Keratinocyte (primary cell): ENCODE data around the gene SLCO3A1. TPM values are rescaled to one million over a fixed set of nuclear protein-coding genes. Genes with fewer than 3 reads are reported as not detected.

Source experiments
- DNase-seq: peaks from one replicate; pipeline ENCODE4 v3.0.0-alpha.2; 2011; ENCODE audit warnings: low read depth, missing footprints, low spot score
- FAIRE-seq: peaks from 2 replicates; lab custom pipeline; 2011; peaks lifted over from hg19 to GRCh38; lab: Jason Lieb, UNC
- H2AFZ ChIP-seq: 2 replicates; pipeline ENCODE4 v1.6.0; 2012; ENCODE audit warnings: low read length, control low read depth, inconsistent platforms; ENCODE audit not compliant: control insufficient read depth
- H3K27ac ChIP-seq: 2 replicates; pipeline ENCODE4 v1.5.1; 2011; ENCODE audit warnings: low read length; ENCODE audit not compliant: control insufficient read depth, insufficient read depth
- H3K27me3 ChIP-seq: 3 replicates; pipeline ENCODE4 v1.6.0; 2011; ENCODE audit warnings: low read length; ENCODE audit not compliant: control insufficient read depth, insufficient read depth; ENCODE audit errors: extremely low read depth
- H3K36me3 ChIP-seq, 2 experiments: 2 replicates in 1 of 2; 3 replicates in 1 of 2; pipeline ENCODE4 v1.5.1; 2011; ENCODE audit warnings: low read length in 2 of 2, mild to moderate bottlenecking in 1 of 2; ENCODE audit not compliant: control insufficient read depth in 2 of 2, insufficient read depth in 2 of 2; ENCODE audit errors: extremely low read depth in 1 of 2
- H3K4me1 ChIP-seq: 3 replicates; pipeline ENCODE4 v1.5.1; 2011; ENCODE audit warnings: low read length; ENCODE audit not compliant: control insufficient read depth, insufficient read depth; ENCODE audit errors: extremely low read depth
- H3K4me2 ChIP-seq: 3 replicates; pipeline ENCODE4 v1.6.0; 2011; ENCODE audit warnings: low read depth, low read length; ENCODE audit not compliant: control insufficient read depth, insufficient read depth; ENCODE audit errors: extremely low read depth
- H3K4me3 ChIP-seq, 3 experiments: fragments of 200-600 bp in 1 of 3; sonication (generic) in 1 of 3; 2 replicates in 2 of 3; 3 replicates in 1 of 3; pipeline ENCODE4 v1.5.1; 2011 to 2016; ENCODE audit warnings: low read length in 3 of 3, mild to moderate bottlenecking in 3 of 3, control low read depth in 2 of 3, inconsistent platforms in 1 of 3, low read depth in 1 of 3, mixed read lengths in 1 of 3, mixed run types in 1 of 3, moderate library complexity in 1 of 3; ENCODE audit not compliant: control insufficient read depth in 2 of 3, insufficient read depth in 2 of 3; ENCODE audit errors: extremely low read depth in 1 of 3
- H3K79me2 ChIP-seq: 2 replicates; pipeline ENCODE4 v1.6.0; 2012; ENCODE audit warnings: low read length; ENCODE audit not compliant: control insufficient read depth, insufficient read depth
- H3K9ac ChIP-seq: 3 replicates; pipeline ENCODE4 v1.6.0; 2011; ENCODE audit warnings: low read length; ENCODE audit not compliant: control insufficient read depth, insufficient read depth; ENCODE audit errors: extremely low read depth
- H3K9me1 ChIP-seq: 3 replicates; pipeline ENCODE4 v1.6.0; 2011; ENCODE audit warnings: low read length; ENCODE audit not compliant: control insufficient read depth, insufficient read depth; ENCODE audit errors: extremely low read depth
- H3K9me3 ChIP-seq: 2 replicates; pipeline ENCODE4 v1.5.1; 2012; ENCODE audit warnings: low read depth, low read length; ENCODE audit not compliant: control insufficient read depth
- H4K20me1 ChIP-seq: 3 replicates; pipeline ENCODE4 v1.6.0; 2011; ENCODE audit warnings: low read length; ENCODE audit not compliant: control insufficient read depth, insufficient read depth; ENCODE audit errors: extremely low read depth
- CTCF ChIP-seq, 3 experiments: IDR thresholded peaks in 1 of 3; conservative IDR thresholded peaks in 1 of 3; optimal IDR thresholded peaks in 1 of 3; 2 replicates in 2 of 3; 3 replicates in 1 of 3; pipeline versions ENCODE3 to v1.5.1; 2011; ENCODE audit warnings: low read length in 3 of 3, mild to moderate bottlenecking in 3 of 3, moderate library complexity in 2 of 3, control low read depth in 1 of 3, inconsistent platforms in 1 of 3; ENCODE audit not compliant: insufficient read depth in 2 of 3; ENCODE audit errors: extremely low read depth in 1 of 3
- EZH2 ChIP-seq: IDR thresholded peaks from one replicate; pipeline ENCODE4 v1.6.1; 2012; ENCODE audit warnings: inconsistent platforms, mild to moderate bottlenecking, low read length, moderate library complexity
- dilution Hi-C: fragments of 300-500 bp; cut with MboI; formaldehyde crosslinking; loops from one replicate; pipeline ENCODE4 v1.7.0; 2020; ENCODE audit warnings: low sequenced_read_pairs; ENCODE audit not compliant: extremely low pct_ligation_motif_present
- polyA plus RNA-seq, 5 experiments: library from polyadenylated mRNA; depleted of rRNA in 3 of 5; stranded (reverse) in 3 of 5; stranded (forward) in 1 of 5; unstranded in 1 of 5; fragments of >200 nt; gene quantifications; 1 replicate in 1 of 5; 2 replicates in 3 of 5; 3 replicates in 1 of 5; pipeline versions ENCODE4 v1.2.1 to v1.2.3, GENCODE V29; 2011 to 2012; ENCODE audit warnings: missing spikeins in 2 of 5, low read depth in 1 of 5, low replicate concordance in 1 of 5

The SLCO3A1 gene
- polyA plus RNA-seq, 1 donor (not counting 4 experiments of a cell fraction or from before 2014, with no cell fraction given) = 21.3 TPM

GRCh38 chr15:91942720-91943394 is 89.3 kb downstream of the SLCO3A1 start:
- H3K79me2 ChIP-seq = peaks cover 56% of the 10 kb centered on the region
- peak; percentile 97 for FAIRE-seq
- dilution Hi-C loops = no loop called here

DNA sequence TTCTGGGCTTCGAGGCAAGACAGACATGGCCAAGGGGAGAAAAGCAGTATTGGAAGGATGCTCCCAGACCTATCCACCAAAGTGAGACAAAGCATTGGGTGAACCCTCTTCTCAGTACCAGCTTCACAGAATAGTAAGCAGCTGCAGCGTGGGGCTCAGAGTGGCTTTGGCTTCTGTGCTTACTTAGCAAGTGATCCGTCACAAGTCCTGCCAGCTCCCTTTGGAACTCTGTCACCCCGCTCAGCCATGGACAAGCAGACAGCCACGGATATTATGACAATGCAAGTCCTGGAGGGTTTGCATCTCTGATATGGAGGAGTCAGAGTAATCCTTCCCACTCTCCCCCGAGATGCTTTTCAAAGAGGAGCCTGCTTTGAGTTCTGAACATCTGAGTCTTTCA is 90.8 kb downstream of the SLCO3A1 start:
- Histone ChIP-seq H3K36me3 (no peaks in the 10 kb centered on the region), H3K4me3 (no peak overlapping the region), H3K4me1 (peaks cover 61% of the 10 kb centered on the region), H3K27me3 (no peaks in the 10 kb centered on the region), H2AFZ (no peak overlapping the region), H3K9me3 (no peaks in the 10 kb centered on the region), H3K9ac (no peak overlapping the region), H3K9me1 (no peaks in the 10 kb centered on the region), H3K4me2 (no peak overlapping the region), H4K20me1 (no peaks in the 10 kb centered on the region), H3K79me2 (peaks cover 57% of the 10 kb centered on the region), H3K27ac (no peak overlapping the region)
- DNase-seq (no peak), FAIRE-seq (peak; percentile 71)
- dilution Hi-C loops = no loop called here
- TF ChIP-seq CTCF (optimal IDR thresholded peaks at IDR 0.05 in 1 of 3, IDR thresholded peaks at IDR 0.05 in 1 of 3, conservative IDR thresholded peaks at IDR 0.05 in 1 of 3; ENCODE audit: extremely low read depth in 1 of 3, insufficient read depth in 2 of 3, low read length in 3 of 3) (no peak), EZH2 (no peak)

More at GRCh38 chr15:91942720-91943394, 89.3 kb downstream of the SLCO3A1 start:
- TF ChIP-seq CTCF (optimal IDR thresholded peaks at IDR 0.05 in 1 of 3, IDR thresholded peaks at IDR 0.05 in 1 of 3, conservative IDR thresholded peaks at IDR 0.05 in 1 of 3; ENCODE audit: extremely low read depth in 1 of 3, insufficient read depth in 2 of 3, low read length in 3 of 3) (no peak), EZH2 (no peak)
- no peaks in the 10 kb centered on the region for H4K20me1 ChIP-seq
- H3K9ac ChIP-seq = peak overlapping the region; percentile 80
- H3K27ac ChIP-seq = peak overlapping the region; percentile 97
- no peaks in the 10 kb centered on the region for H3K36me3 ChIP-seq
- H3K4me1 ChIP-seq = peaks cover 48% of the 10 kb centered on the region
- peak overlapping the region; percentile 32 for H2AFZ ChIP-seq
- no peaks in the 10 kb centered on the region for H3K27me3 ChIP-seq
- no peaks in the 10 kb centered on the region for H3K9me3 ChIP-seq
- peak overlapping the region; percentile 86 for H3K4me2 ChIP-seq
- H3K9me1 ChIP-seq = no peaks in the 10 kb centered on the region
- peak overlapping the region in 2 of 3 experiments; percentile 38 to 55 for H3K4me3 ChIP-seq
- DNase-seq = no peak
